GM18502 (cell line): Measurements from ENCODE around the gene BICRA.
"Not testable (repeated sequence)": the region's sequence is repeated elsewhere in the genome, so short reads cannot be mapped to it uniquely, and the experiment has no call there.

Experiments
- ATAC-seq: cut with Tn5 transposase; IDR thresholded peaks from one replicate; pipeline ENCODE4 v1.9.1; 2021; ENCODE audit warnings: mild to moderate bottlenecking; ENCODE audit not compliant: unreplicated experiment, poor library complexity

Gene BICRA

GRCh38 chr19:47658431-47659348, 49.8 kb downstream of the BICRA start:
- ATAC-seq = no peak

- ATAC-seq = no peak
These were observed 51.5 kb downstream of the BICRA start for GRCh38 chr19:47660435-47660832.

- no peak for ATAC-seq
These were observed 52.2 kb downstream of the BICRA start for GRCh38 chr19:47661161-47661560.

- no peak for ATAC-seq
These were observed 52.7 kb downstream of the BICRA start for GRCh38 chr19:47661611-47662010.

GRCh38 chr19:47663435-47663910, 54.5 kb downstream of the BICRA start:
- no peak for ATAC-seq

- no peak for ATAC-seq
These were observed 55.2 kb downstream of the BICRA start for GRCh38 chr19:47663911-47664771.

- not testable (repeated sequence) for ATAC-seq
These were observed 59.6 kb downstream of the BICRA start for GRCh38 chr19:47668556-47668955.

GRCh38 chr19:47670736-47671135, 61.8 kb downstream of the BICRA start:
- no peak for ATAC-seq

GRCh38 chr19:47671499-47671898, 62.6 kb downstream of the BICRA start:
- ATAC-seq = no peak

- no peak for ATAC-seq
These were observed 64.5 kb downstream of the BICRA start for GRCh38 chr19:47673426-47673825.

GRCh38 chr19:47674548-47674947, 65.6 kb downstream of the BICRA start:
- no peak for ATAC-seq

- no peak for ATAC-seq
These were observed 66.3 kb downstream of the BICRA start for GRCh38 chr19:47675271-47675670.

- no peak for ATAC-seq
These were observed 66.9 kb downstream of the BICRA start for GRCh38 chr19:47675859-47676258.

- ATAC-seq = no peak
These were observed 67.9 kb downstream of the BICRA start for GRCh38 chr19:47676811-47677210.

GRCh38 chr19:47679251-47679900, 70.4 kb downstream of the BICRA start:
- ATAC-seq = no peak

GRCh38 chr19:47679922-47680857, 71.3 kb downstream of the BICRA start:
- ATAC-seq = no peak

- no peak for ATAC-seq
These were observed 72.0 kb downstream of the BICRA start for GRCh38 chr19:47680858-47681332.

- ATAC-seq = no peak
These were observed 72.5 kb downstream of the BICRA start for GRCh38 chr19:47681388-47681787.

- no peak for ATAC-seq
These were observed 73.0 kb downstream of the BICRA start for GRCh38 chr19:47681936-47682335.
